GM18511 (cell line): ENCODE data around the gene TTYH3.
"Not testable (repeated sequence)": the region's sequence is repeated elsewhere in the genome, so short reads cannot be mapped to it uniquely, and the experiment has no call there.

ENCODE experiments used
- ATAC-seq: cut with Tn5 transposase; IDR thresholded peaks from one replicate; pipeline ENCODE4 v1.9.1; 2021; ENCODE audit warnings: mild to moderate bottlenecking, moderate library complexity; ENCODE audit not compliant: unreplicated experiment

Gene TTYH3

DNA sequence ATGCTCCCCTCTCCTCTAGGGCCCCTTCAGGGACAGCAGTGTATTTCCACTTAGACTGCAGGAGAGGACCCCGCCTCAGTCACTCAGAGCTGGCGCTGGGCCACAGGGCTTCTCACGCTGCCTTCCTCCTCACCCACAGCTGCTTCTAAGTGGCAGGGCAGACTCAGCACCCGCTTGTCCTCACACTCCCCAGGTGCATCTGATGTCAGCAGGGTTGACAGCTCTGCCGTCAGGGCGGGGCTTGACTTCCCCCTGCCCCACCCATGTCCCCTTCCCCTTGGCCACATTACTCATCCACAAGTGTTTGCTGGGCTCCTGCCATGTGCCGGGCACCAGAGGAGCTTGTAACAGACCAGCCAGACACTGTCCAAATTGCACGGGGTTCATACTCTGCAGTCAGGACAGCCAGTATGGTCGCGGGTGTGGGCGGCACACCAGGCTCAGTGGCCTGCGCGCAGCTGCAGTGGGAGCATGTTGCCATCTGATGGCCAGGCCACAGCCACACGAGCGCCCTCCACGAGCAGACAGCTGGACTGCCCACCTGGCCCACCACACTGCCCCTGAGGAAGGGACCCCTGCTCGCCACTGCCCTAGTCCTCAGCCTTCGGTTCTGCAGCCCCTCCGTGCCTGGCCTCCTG, 29.3 kb upstream of the TTYH3 start:
- no peak for ATAC-seq

DNA sequence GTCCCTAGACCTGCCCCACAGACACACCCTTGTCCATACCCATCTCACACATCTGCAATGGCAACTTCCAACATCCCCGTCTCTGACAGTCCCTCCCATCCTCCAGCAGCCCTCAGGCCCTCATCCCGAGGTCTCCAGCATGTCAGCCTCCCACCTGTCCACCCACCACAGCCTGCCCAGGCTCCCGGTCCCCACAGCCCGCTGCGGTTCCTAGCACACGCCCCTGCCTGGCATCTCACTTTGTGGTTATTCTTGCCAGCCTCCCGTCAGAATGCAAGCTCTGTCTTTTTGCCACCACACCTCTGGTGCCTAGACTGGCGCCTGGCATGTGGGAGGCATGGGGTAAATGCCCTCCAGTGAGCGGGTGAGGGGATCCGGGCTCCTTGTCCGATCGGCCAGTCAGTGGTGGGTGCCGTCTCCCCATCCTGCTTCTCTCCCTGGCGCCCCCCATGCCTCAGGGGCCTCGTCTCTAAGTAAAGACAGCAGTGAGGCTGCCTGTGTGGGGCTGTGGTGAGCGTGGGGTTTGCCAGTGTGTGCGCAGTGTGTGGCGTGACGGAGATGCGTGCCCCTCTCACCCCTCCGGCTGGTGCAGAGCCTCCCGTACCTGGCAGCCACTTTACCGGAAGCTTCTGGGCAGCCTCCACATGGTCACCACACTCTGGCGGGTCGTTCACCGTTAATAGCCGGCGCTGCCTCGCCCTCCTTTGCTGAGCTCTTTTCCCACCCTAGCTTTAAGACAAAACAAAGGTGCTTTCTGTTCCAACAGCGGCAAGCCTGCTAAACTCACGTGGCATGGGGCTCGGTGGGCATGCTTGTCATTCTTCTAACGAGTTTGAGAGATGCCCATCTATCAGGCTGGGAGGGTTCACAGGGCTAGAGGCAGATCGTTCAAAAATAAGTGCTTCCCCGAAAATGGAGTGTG, 28.5 kb upstream of the TTYH3 start:
- ATAC-seq: no peak

DNA sequence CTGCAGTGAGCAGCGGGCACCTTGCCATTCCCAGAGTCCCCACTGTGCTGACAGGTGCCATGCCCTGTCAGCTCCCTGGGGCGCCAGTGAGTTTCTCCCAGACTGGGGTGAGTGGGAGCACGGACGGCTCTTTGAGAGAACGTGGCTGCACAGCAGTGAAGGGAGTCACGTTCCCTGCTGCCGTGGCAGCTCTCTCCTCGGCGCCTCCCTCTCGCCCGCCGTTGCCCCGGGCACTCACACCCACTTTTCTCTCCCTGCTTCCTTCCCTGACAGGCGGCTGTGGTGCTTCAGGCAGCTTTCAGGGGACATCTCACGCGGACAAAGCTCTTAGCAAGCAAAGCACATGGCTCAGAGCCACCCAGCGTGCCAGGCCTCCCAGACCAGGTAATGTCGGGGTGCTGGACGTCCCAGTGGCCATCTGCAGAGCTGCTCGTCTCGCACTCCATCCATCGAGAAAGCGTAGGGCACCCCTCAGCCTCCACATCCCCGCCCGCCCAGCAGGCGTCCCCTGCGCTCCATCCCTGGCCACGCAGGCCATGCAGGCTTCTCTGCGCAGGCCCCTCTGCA, 27.1 kb upstream of the TTYH3 start:
- ATAC-seq: no peak

DNA sequence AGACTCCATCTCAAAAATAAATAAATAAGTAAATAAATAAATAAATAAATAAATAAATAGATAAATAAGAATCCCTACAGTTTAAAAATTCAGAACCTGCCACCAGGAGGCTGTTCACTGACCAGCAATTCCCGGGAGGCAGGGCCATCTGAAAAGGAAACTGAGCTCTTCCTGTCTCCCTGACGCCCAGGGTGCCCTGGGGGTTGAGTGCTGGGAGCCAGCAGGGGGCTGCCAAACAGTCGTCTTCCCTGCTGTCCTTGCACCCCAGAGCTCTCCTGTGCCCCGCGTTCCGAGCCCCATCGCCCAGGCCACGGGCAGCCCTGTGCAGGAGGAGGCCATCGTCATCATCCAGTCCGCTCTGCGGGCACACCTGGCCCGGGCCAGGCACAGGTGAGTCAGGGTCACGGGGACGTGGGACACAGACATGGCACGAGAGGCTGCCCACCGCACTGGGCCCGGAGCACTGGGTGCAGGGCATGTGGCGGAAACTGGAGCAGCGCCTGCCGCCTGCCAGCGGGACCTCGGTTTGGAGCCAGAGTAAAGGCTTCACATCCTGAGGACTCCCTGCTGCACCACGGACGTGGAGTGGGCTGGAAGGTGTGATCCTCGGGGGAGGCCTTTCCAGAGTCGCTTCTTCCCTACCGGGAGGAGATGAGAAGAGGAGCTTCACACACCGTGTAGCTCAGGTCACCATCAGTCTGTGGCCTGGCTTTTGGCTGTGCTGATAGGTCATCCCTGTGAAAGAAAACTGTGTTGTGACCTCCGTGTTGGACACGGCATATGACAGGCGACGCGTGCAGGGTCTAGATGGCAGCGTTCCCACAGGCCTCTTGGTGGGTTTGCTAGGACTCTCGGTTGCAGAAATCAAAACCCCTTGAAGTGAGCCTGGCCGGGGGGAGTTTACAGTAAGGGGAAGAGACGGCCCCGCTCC, 25.9 kb upstream of the TTYH3 start:
- ATAC-seq: no peak

DNA sequence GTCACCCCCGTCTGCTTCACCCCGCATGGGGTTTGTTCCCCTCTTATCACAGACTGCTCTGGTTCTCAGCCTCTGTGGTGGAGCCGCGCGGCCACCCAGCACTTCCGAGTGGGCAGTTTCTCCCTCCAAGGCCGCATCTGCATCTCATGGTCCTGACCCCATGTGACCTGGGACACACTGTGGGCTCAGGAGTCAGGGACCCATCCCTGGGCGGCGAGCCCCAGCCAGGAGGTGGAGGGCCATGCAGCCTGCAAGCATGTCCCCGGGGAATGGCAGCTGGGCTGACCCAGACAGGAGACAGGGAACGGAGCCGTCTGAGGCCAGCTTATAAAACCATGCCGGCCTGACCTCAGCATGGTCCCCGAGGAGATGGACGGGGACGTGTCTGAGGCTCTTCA, 25.2 kb upstream of the TTYH3 start:
- ATAC-seq: no peak

DNA sequence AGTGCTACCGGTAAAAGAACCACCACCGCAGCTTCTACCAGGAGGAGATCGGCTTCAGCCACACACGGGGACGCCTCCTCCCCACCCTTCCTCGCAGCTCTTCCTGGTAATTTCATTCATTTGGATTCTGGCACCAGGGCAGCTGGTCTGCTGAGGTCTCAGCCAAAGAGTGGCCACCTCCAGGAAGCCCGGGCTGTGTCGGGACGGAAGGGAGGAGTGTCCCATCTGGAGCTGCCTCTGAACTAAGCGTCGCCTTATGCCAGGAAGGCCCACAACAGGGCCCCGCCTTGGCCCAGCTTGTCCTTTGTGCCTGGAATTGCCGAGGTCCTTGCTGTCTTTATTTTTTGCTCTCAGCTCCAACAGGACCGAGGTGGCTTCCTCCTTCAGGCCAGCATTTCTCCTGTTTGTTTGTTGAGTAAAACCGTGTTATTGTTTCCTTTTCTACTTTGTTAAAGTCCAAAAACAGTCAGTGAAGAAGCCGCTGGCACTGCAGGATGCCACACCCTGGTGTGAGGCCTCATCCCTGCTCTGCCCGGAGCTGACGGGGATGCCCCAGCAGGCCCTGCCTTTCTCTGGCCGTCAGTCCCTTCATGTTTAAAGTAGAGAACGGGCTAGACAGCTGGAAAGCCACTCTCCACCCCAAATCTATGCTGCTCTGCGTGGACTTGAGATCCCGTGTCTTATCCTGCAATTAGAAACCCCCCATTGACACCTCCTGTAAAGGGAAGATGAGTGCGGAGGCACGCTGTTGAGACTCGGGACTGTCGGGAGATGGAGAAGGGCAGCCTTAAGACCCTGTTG, 24.5 kb upstream of the TTYH3 start:
- ATAC-seq: no peak

DNA sequence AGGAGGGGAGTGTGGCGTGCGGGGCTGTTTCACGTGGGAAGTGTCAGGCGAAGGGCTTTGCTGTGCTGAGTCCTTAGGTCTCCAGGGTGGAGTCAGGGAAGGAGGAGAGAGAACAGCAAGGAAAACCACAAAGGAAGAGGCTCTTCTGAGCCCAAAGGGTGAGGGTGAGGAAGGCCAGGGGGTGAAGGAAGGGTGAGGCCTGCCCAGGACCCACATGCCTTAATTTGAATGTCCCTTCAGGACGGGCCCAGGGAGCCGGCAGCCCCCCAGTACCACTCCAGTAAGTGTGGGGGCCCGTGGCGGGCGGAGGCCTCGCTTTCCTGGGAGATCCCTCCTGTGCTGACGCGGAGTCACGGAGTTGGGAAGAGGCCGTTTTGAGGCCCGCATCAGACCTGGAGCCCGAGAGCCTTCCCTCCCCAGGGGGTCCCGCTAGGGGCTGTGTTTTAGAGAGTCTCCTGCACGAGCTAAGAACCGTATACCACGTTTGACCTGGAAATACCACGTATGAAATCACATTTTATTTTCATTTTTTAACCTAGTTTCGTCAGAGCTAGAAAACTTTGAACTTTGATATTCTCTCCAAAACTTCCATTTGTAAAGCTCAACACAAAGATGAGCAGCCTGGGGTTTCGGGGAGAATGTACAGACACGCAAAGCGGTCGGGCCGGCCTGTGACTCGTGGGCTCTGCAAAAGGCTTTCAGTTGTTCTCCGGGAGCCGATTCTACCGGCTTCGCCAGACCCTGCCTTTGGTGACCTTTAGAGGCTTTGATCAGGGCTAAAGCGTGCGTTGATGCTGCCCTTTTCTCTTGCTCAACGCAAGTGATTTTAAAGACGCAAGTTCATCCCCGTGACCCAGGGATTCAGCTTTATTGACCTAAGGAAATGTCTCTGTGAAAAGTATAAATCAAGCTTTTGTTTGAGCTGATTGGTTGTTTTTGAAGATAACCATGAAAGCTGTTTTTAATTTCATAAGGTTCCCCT, 23.6 kb upstream of the TTYH3 start:
- no peak for ATAC-seq

DNA sequence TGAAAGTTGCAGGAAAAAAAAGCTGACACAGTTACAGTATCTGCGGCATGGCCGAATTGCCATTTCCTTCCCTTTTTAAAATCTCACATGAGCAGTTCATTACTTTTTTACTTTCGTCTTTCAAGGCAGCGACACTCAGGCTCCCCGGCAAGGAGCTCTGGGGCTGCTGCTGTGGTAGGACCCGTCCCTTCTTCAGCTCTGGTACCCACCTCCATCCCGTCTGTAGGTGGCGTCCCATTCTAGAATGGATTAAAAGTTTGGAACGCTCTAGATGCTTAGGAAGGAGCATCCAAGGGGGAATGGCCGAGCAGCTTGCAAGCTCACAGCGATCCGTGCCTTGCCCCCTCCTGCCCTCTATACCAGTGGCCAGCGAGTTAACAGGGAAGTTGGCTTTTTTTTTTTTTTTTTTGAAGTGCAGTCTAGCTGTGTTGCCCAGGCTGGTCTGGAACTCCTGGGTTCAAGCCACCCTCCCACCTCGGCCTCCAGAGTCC, 22.8 kb upstream of the TTYH3 start:
- ATAC-seq: peak; percentile 73

DNA sequence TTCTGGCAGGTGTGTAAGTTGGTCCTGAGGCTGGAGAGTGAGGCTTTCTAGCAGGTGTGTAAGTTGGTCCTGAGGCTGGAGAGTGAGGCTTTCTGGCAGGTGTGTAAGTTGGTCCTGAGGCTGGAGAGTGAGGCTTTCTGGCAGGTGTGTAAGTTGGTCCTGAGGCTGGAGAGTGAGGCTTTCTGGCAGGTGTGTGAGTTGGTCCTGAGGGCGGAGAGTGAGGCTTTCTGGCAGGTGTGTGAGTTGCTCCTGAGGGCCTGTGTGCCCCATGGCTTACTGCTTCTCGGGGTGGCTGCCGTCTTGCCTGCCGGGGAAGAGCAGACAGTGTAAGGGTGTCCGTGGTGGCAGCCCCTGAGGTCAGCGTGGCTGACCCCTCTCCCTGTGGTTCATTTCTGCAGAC, 22.1 kb upstream of the TTYH3 start:
- ATAC-seq: not testable (repeated sequence)

DNA sequence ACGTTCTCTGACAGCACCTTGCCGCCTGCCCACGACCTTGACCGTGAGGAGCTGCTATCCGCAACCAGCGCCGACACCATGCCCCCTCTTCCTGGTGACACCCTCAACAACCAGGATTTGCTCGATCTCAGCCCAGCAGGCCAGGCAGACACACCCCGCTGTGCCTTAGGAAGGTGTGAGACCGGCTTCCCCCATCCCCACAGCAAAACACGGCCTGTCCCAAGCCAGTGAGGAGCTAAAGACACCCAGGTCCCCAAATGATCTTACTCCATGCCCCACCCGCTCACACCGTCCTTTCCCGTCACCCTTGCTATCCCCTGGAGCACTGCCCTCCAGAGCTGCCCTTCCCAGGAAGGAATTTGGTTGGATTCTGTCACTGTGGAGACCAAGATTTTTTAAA, 21.3 kb upstream of the TTYH3 start:
- no peak for ATAC-seq

DNA sequence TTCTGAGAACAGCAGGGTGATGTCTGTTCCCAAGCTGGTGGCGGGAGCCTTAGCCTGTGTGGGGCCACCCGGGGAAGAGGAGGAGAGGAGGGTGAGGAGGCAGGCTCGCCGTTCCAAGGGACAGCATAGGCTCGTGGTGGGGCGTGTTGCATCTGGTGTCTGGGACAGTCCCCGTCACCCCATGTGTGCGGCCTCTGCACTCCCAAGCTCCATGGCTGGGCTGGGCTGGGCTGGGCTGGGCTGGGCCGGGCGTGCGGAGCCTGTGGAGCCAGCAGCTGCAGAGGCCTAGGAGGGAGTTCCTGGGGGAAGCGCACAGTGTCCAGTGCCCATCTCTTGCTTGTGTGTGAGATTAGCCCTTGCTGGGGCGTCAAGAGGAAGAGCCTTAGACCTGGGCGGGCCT, 20.9 kb upstream of the TTYH3 start:
- ATAC-seq: no peak

DNA sequence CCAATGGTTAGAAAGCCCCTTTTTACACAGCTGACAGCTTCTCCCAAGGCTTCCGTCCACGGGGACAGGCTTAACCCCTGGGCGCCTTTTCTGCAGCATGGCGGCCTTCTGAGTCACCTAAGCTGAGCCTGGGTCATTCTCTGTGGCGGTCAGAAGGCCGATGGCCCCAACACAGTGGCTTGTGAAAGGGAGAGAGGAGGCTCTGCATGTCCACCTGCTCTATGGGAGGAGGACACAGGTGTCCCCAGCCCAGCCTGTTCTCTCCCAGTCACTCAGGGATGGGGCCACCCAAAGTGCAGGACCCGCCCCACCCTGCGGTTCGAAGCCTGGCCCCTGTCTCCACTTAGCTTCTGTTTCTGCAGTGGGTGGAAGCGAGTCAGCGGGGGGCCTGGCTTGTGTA, 20.4 kb upstream of the TTYH3 start:
- ATAC-seq: no peak

DNA sequence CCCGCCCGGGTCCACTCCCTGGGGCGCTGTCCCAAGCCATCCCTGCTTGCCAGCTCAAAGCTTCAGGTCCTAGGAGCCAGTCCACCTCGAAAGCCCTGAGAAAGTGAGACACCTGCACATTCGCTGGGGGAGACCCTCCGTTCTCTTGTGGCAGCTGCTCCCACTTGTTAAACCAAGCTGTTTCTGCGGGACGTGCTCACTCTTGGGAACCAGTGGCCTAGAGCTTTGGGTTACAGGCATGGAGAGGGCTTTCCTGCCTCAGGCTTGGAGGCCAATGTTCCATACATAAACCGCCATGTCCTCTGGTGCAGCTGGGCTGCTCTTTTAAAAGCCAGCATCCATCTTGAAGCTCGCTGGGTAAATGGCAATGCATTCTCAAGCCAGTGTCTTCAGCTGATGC, 19.9 kb upstream of the TTYH3 start:
- ATAC-seq: no peak

DNA sequence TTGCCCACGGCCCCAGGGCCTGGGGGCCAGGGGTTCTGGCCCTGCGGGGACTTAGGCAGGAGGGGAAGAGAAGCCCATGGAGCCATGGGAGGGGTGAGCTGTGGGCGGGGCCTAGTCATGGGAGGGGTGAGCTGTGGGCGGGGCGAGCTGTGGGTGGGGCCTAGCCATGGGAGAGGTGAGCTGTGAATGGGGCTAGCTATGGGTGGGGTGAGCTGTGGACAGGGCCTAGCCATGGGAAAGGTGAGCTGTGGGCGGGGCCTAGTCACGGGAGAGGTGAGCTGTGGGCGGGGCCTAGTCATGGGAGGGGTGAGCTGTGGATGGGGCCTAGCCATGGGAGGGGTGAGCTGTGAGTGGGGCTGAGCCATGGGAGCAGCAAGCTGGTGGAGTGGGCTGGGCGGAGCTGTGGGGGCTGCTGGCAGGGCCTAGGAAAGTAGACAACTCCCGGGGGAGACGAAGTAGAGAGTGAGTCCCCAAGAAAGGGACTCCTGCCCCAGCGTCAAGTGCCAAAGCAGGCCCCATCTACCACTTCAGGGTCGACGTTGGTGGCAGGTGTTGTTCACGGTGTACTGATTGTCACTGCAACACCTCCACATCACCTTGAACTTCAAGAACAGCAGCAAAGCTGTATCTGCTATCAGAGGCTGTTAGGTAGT, 19.2 kb upstream of the TTYH3 start:
- no peak for ATAC-seq

DNA sequence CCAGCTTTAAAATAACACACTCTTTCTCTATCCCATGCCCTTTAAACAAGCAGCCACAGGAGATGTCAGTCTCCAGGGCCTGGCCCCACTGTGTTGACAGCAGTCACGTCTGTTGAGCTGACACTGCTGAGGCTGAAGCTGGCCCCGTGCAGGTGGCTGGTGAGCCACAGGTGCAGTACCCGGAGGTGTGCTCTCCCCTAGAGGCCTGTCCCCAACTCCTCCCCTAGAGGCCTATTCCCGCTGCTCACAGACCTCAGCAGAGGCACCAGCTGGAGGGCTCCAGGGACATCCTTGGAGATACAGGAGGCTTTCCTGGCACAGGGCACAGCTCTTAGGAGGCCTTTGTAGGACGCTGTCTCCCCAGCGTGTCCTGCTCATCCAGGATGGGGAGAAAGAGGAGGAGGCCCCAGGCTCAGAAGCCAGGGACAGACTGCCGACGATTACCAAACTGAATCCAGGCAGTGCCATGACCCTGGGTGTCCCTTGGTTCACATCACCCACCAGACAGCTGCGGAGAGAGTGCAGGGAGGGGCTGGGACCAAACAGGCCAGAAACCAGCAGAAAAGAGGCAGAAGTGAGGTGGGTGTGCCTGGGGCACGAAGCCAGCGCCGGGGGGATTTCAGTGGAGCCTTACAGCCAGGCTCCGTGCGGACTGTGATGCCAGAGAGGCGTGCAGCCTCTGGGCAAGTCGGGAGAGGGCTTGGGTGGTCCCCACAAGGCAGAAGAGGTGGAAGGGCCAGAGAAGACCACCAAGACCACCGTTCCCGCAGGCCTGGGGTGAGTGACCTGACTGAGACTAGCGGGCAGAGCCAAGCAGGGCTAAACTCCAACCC, 18.5 kb upstream of the TTYH3 start:
- ATAC-seq: no peak

DNA sequence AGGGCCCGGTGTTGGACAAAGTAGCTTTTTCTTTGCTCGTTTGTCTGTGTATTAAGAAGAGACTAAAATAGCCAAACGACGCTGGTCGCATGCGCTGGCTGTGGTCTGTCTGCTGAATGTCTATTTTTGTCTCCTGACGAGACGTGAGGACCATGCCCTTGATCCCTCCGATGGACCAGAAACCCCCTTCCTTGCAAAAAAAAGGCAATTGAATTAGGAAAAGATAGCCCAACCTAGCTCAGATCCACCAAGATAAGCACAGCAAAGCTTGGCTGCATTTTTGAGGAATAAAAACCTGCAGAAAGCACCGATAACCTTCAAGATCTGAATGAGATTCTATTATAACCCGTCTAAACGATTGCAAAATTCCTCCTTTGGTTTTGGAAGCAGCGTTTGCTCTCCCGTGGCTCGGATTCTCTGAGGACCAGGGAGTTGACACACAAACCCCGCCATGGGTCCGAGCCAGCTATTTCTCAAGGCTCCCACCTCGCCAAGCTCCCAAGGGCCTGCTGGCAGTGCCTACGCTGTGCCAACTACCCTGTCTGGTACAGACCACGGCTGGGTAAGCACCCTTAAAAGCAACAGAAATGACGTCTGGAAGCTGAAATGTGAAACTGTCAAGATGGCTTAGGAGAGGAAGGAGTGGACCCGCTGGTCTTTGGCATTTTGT, 17.7 kb upstream of the TTYH3 start:
- ATAC-seq: no peak
